ENCODE measurements around the gene ZFP92.
"Not testable (repeated sequence)": the region's sequence is repeated elsewhere in the genome, so short reads cannot be mapped to it uniquely, and the experiment has no call there.

The ZFP92 gene

DNA sequence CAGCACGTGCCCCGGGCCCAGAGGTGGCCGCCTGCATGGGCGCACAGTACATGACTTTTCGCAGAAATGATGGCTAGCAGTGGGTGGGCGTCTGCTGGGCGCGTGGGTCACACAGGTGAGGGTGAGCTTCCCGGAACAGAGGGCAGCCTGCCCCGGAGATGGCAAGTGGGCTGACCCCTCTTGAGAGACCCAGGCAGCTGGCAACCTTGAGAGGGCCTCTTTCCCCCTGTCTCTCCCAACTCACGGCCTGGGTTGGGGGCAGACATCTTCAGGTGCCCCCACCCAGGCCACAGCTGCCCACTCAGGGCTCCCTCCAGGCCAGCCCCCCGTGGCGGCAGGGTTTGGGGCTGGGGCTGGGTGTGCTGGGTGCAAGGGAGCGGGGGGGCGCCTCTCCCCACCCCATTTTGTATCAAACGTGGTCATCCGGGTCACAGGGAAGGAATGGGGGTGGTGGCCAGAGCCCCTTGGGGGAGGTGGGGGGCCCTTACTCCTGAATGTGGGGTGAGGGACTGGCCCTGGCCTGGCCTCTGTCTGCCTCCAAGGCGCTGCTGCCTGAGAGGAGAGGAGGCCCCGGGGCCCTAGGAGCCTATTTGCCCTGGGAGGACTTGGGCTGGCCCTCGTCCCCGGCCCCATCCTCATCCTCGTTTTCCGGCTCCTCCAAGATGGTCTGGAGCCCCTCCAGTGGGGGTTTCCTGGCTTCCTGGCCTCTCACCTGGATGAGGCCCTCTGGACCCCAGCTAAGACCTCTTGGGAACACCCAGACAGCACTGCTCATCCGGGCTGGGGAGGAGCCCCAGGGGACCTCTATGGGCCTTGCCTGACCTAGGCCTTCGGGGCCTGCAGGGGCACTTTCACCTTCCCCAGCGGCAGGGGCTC is 14.7 kb upstream of the ZFP92 start:
- H3K27me3 Mint-ChIP-seq = no peaks in the 10 kb centered on the region
- H3K27ac Mint-ChIP-seq = no peak overlapping the region
- no peaks in the 10 kb centered on the region for H3K4me1 Mint-ChIP-seq (ENCODE audit: low read depth)
- no peaks in the 10 kb centered on the region for H3K9me3 Mint-ChIP-seq (ENCODE audit: low read depth)
- H3K4me3 Mint-ChIP-seq = no peak overlapping the region
- no peaks in the 10 kb centered on the region for H3K36me3 Mint-ChIP-seq

GRCh38 chrX:153397256-153397960 is 13.9 kb upstream of the ZFP92 start:
- no peaks in the 10 kb centered on the region for H3K27me3 Mint-ChIP-seq
- H3K4me3 Mint-ChIP-seq = no peak overlapping the region
- no peaks in the 10 kb centered on the region for H3K36me3 Mint-ChIP-seq
- no peak overlapping the region for H3K27ac Mint-ChIP-seq
- H3K9me3 Mint-ChIP-seq (ENCODE audit: low read depth) = no peaks in the 10 kb centered on the region
- H3K4me1 Mint-ChIP-seq (ENCODE audit: low read depth) = no peaks in the 10 kb centered on the region

- H3K9me3 Mint-ChIP-seq (ENCODE audit: low read depth) = no peaks in the 10 kb centered on the region
- H3K4me1 Mint-ChIP-seq (ENCODE audit: low read depth) = no peaks in the 10 kb centered on the region
- H3K27me3 Mint-ChIP-seq = no peaks in the 10 kb centered on the region
- no peaks in the 10 kb centered on the region for H3K36me3 Mint-ChIP-seq
- no peak overlapping the region for H3K27ac Mint-ChIP-seq
- no peak overlapping the region for H3K4me3 Mint-ChIP-seq
Observed at GRCh38 chrX:153398275-153398960, 12.9 kb upstream of the ZFP92 start.

- H3K4me3 Mint-ChIP-seq = no peak overlapping the region
Observed at GRCh38 chrX:153400146-153401132, 10.8 kb upstream of the ZFP92 start.

DNA sequence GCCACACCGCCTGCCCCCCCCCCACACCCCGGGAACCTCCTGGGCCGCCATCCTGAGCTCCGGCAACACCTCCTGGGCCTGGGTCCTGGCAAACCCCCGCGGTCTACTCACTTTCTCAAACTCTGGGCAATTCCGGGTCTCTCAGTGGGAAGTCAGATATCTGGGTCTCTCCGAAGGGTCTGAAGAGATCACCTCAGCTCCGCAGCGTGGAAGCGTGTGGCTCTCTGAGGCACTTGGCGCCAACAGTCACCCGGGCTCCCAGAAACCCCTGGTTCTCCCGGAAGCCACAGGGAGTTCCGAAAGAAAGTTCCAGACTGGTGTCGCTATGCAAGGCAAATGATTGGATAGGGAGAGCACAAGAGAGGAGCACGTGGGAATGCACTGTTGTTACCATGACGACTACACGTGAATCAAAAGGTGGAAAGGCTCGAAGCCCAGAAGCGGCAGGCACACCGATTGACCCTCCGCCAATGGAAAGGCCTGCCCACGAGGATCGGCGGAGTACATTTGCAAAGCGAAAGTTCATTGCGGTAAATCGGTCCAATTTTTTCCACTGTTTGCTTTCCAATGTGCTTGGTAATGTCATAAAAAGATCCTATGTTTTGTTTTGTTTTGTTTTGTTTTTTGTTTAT is 10.0 kb upstream of the ZFP92 start, which contains the start of gene PNMA6E:
PNMA6E (minus strand) TSS at position 218 of the 632 bp plus-strand sequence. CDS start 2,501 bp downstream, outside the sequence.
- H3K4me1 Mint-ChIP-seq (ENCODE audit: low read depth) = no peaks in the 10 kb centered on the region
- H3K9me3 Mint-ChIP-seq (ENCODE audit: low read depth) = no peaks in the 10 kb centered on the region
- no peaks in the 10 kb centered on the region for H3K36me3 Mint-ChIP-seq
- no peak within 1 kb of the TSS for H3K4me3 Mint-ChIP-seq
- H3K27me3 Mint-ChIP-seq = no peaks in the 10 kb centered on the region
- H3K27ac Mint-ChIP-seq = no peak within 1 kb of the TSS

More at GRCh38 chrX:153400146-153401132, 10.8 kb upstream of the ZFP92 start:
- Mint-ChIP-seq H3K4me1 (ENCODE audit: low read depth) (no peaks in the 10 kb centered on the region), H3K27me3 (no peaks in the 10 kb centered on the region), H3K9me3 (ENCODE audit: low read depth) (no peaks in the 10 kb centered on the region), H3K36me3 (no peaks in the 10 kb centered on the region), H3K27ac (no peak overlapping the region)

DNA sequence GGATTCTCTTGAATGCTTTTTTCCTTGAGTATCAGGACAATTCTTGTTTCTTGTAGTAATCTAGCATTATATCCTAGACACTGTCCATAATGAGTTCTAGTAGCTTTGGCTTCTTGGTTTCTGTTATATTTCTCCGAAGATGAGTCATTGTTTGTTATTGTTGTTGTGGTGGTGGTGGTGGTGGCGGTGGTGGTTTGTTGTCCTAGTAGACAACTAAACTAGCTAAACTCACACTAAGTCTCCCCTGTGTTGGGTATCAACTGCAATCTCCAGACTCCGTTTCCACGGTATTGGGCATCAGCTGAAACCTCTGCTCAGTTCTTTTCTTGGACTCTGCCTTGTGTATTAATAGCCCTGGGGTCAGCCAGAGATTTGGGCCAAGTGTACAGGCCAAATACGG is 6.9 kb upstream of the ZFP92 start:
- not testable (repeated sequence) for H3K4me3 Mint-ChIP-seq; H3K4me1 Mint-ChIP-seq (ENCODE audit: low read depth); H3K27me3 Mint-ChIP-seq; H3K9me3 Mint-ChIP-seq (ENCODE audit: low read depth); H3K27ac Mint-ChIP-seq; H3K36me3 Mint-ChIP-seq

DNA sequence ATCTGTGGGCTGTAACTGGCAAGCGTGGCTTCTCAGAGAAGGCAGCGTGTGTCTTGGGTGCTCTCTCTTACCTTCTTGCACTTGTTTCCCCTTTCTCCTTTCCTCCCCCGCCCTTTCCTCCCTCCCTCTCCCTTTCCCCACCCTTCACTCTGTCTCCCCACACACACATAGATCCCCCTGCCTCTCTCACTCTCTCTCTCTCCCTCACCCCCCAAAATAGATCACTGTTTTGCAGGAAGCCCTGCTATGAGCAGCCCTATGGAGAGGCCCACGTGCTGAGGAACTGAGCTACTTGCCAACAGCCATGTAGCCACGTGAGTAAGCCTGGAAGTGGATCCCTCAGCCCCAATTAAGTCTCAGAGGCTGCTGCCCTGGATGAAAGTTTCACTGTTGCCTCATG is 5.8 kb upstream of the ZFP92 start:
- no peaks in the 10 kb centered on the region for H3K4me1 Mint-ChIP-seq (ENCODE audit: low read depth)
- no peak overlapping the region for H3K4me3 Mint-ChIP-seq
- no peaks in the 10 kb centered on the region for H3K9me3 Mint-ChIP-seq (ENCODE audit: low read depth)
- H3K27me3 Mint-ChIP-seq = no peaks in the 10 kb centered on the region
- no peaks in the 10 kb centered on the region for H3K36me3 Mint-ChIP-seq
- no peak overlapping the region for H3K27ac Mint-ChIP-seq

DNA sequence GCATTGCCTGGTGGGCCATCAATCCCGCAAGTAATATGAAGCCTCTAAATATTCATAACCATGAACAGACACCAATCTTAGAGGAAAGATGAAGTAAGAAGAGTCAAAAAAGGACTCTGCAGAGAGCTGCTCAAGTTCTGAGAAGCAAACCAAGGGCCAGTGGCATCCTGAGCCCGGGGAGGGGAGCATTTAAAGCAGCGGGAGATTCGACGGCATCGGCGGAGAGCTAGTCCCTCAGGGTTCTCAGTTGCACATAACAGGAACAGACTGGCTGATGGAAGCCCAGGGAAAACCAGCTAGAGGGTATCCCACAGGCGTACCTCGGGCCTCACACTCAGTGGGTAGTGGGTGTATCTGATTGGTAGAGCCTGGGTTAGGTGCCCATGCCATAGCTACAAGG is 5.3 kb upstream of the ZFP92 start:
- no peaks in the 10 kb centered on the region for H3K27me3 Mint-ChIP-seq
- no peak overlapping the region for H3K4me3 Mint-ChIP-seq
- no peaks in the 10 kb centered on the region for H3K9me3 Mint-ChIP-seq (ENCODE audit: low read depth)
- H3K27ac Mint-ChIP-seq = no peak overlapping the region
- H3K4me1 Mint-ChIP-seq (ENCODE audit: low read depth) = no peaks in the 10 kb centered on the region
- H3K36me3 Mint-ChIP-seq = no peaks in the 10 kb centered on the region

GRCh38 chrX:153406903-153407302 is 4.4 kb upstream of the ZFP92 start:
- Mint-ChIP-seq H3K9me3 (ENCODE audit: low read depth) (no peaks in the 10 kb centered on the region), H3K4me3 (no peak overlapping the region), H3K36me3 (no peaks in the 10 kb centered on the region), H3K4me1 (ENCODE audit: low read depth) (peaks cover 1% of the 10 kb centered on the region), H3K27me3 (no peaks in the 10 kb centered on the region), H3K27ac (no peak overlapping the region)

GRCh38 chrX:153407736-153408135 is 3.5 kb upstream of the ZFP92 start:
- Mint-ChIP-seq H3K27me3 (no peaks in the 10 kb centered on the region), H3K36me3 (no peaks in the 10 kb centered on the region), H3K9me3 (ENCODE audit: low read depth) (no peaks in the 10 kb centered on the region), H3K27ac (no peak overlapping the region), H3K4me3 (no peak overlapping the region), H3K4me1 (ENCODE audit: low read depth) (peaks cover 7% of the 10 kb centered on the region)

DNA sequence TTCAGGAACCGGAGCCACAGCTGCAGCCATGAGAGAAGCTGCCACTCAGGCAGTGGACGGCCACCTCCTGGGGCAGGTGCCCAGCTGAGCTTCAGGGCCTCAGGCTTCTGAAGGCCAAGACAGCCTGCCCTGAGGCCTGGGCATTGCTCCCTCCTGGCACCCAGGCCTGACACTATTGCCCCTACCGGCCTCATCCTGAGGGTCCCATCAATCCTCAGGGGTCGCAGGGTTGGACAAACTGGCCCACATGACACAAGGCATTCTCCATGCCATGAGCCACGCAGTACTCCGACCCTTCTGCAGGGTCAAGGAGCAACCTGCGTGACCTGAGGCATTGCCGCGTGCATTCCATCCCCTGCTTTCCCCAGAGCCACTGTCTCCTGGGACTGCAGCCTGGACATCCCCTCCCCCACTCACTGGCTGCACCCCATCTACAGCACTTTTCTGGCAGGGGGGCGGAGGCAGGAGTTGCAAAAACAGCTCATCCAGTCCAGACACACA is 3.0 kb upstream of the ZFP92 start:
- no peaks in the 10 kb centered on the region for H3K27me3 Mint-ChIP-seq
- H3K9me3 Mint-ChIP-seq (ENCODE audit: low read depth) = no peaks in the 10 kb centered on the region
- peaks cover 7% of the 10 kb centered on the region for H3K4me1 Mint-ChIP-seq (ENCODE audit: low read depth)
- no peak overlapping the region for H3K27ac Mint-ChIP-seq
- no peak overlapping the region for H3K4me3 Mint-ChIP-seq
- no peaks in the 10 kb centered on the region for H3K36me3 Mint-ChIP-seq

DNA sequence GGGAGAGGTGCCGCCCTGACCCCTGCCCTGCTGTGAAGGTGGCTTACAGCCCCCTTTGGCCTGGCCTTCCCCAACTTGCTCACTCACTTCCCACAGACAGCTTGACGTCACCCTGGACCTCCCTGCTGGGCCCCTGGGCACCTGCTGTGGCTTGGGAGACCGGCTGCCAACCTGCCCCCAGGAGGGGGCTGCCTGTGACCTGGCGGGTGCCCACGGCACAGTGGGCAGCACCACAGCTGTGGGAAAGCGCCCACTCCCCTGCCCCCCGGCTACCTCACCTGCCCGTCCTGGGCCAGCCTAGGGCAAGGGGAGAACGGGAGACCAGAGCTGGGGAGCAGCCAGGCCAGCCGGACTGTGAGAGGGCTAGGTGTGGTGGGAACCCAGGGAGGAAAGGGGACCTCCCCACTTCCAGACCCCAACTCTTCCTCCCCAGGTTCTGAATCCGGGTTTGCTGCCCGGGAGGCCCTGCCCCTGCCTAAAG is 2.4 kb upstream of the ZFP92 start:
- Mint-ChIP-seq H3K4me1 (ENCODE audit: low read depth) (peaks cover 7% of the 10 kb centered on the region), H3K36me3 (no peaks in the 10 kb centered on the region), H3K27me3 (no peaks in the 10 kb centered on the region), H3K27ac (no peak overlapping the region), H3K4me3 (no peak overlapping the region), H3K9me3 (ENCODE audit: low read depth) (no peaks in the 10 kb centered on the region)

- Mint-ChIP-seq H3K36me3 (no peaks in the 10 kb centered on the region), H3K4me1 (ENCODE audit: low read depth) (peaks cover 7% of the 10 kb centered on the region), H3K4me3 (no peak overlapping the region), H3K27ac (no peak overlapping the region), H3K27me3 (no peaks in the 10 kb centered on the region), H3K9me3 (ENCODE audit: low read depth) (no peaks in the 10 kb centered on the region)
Observed at GRCh38 chrX:153409414-153410101, 1.7 kb upstream of the ZFP92 start.
